ENCODE data around the gene EVI5. TPM values are rescaled to one million over a fixed set of nuclear protein-coding genes. Genes with fewer than 3 reads are reported as not detected.

EVI5 gene
- total and polyA plus RNA-seq, 12 donors = 4.6 to 46.2 (median 24.6) TPM

DNA sequence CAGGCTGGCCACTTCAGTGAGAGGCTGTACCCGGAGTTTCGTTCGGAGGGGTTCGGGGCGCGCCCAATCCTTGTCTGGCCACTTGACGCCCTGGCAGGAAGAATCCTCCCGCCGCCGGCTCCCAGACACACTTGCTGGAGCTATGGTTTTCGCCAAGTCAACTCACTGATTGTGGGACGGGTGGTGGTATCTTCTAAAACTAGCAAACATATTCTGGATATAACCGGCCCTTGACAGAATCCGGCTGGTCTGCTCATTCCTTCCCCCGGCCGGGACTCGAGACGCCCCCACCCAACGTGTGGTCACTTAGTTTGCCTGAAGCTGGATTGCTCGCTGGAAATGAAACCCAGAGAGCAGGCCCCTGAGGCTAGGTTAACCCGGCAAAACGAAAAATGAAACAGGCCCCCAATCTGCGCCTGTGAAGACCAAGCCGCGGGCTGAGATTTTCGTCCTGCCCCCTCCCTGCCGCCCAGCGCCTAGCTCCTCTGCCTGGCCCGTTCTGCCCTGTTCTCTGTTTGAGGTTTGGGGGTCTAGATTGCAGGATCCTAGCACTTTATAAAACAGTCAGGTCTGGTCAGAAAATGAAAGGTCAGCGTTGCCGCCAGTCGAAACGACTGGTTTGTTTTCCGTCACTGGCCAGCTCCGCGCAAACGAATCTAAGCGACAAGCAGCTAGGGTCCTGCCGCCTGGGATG, 302.8 kb downstream of the EVI5 start:
- DNase-seq = no peak
- ATAC-seq = no peak
- TF ChIP-seq, protein P1, sequence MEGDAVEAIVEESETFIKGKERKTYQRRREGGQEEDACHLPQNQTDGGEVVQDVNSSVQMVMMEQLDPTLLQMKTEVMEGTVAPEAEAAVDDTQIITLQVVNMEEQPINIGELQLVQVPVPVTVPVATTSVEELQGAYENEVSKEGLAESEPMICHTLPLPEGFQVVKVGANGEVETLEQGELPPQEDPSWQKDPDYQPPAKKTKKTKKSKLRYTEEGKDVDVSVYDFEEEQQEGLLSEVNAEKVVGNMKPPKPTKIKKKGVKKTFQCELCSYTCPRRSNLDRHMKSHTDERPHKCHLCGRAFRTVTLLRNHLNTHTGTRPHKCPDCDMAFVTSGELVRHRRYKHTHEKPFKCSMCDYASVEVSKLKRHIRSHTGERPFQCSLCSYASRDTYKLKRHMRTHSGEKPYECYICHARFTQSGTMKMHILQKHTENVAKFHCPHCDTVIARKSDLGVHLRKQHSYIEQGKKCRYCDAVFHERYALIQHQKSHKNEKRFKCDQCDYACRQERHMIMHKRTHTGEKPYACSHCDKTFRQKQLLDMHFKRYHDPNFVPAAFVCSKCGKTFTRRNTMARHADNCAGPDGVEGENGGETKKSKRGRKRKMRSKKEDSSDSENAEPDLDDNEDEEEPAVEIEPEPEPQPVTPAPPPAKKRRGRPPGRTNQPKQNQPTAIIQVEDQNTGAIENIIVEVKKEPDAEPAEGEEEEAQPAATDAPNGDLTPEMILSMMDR (IDR thresholded peaks at IDR 0.05) = no peak
- Histone ChIP-seq H3K9me3 (no peaks in the 10 kb centered on the region), H3K36me3 (no peaks in the 10 kb centered on the region), H3K4me3 (peak overlapping the region; percentile 20 to 70 (median 56)), H3K27me3 (peaks cover 45 to 92% (median 82%) of the 10 kb centered on the region in 7 donors), H3K27ac (peak overlapping the region in 1 of 10 donors; percentile 84), H3K4me1 (peaks cover 31 to 64% (median 60%) of the 10 kb centered on the region in 9 donors)
- intact Hi-C loops (cut with DNase I) = loop anchor here in 1 of 10 donors (10.0 kb wide), 1 partner anchor 103 kb away; no protein-coding TSS in a partner anchor
- 4% methylated on average over 39 of the region's 39 CpGs for WGBS, 2 donors

- intact Hi-C loops (cut with DNase I) = loop anchor here in 1 of 10 donors (10.0 kb wide), 1 partner anchor 103 kb away; no protein-coding TSS in a partner anchor
- H3K9me3 ChIP-seq = no peaks in the 10 kb centered on the region
- 14 to 18% methylated on average over 12 of the region's 12 CpGs for WGBS, 2 donors
These were observed 303.3 kb downstream of the EVI5 start for GRCh38 chr1:92481599-92481925.

DNA sequence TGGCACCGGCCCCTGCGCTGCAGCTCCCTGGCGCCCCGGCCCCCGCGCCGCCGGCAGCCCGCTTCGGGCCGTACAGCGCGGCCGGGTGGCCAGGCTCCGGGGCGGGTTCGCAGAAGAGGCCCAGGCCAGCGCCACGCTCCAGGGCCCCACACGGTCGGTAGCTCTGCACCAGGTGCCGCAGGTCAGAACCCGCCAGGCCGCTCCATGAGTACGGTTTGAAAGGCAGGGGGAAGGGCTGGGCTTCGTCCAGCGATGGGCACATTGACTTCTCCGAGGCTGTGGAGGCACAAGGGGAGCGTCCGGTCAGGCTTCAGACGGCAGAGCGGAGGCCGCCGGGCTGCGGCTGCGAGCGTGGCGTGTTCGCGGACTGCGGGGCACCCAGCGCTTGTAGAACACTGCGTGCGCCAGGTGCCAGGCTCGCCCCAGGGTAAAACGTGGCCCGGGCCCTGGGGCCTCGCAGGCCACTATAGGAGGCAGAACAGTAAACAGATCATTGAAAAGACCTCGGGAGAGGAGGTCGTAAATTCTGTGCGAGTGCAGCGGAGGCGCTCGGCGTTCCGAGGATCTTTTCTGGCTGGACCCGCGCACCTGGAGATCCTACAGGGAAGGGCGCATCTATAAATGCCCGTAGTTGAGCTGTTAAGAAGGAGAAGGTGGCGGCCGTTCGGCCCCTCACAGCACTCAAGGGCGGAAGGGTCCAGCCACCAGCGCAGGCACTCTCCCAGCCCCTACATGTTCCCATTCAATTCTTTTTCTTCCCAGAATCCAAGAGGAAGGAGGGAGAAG, 303.9 kb downstream of the EVI5 start:
- 8 to 15% methylated on average over 65 of the region's 65 CpGs for WGBS, 2 donors
- H3K27me3 ChIP-seq = peaks cover 45 to 81% (median 73%) of the 10 kb centered on the region in 7 donors
- intact Hi-C loops (cut with DNase I) = loop anchor here in 1 of 10 donors (10.0 kb wide), 1 partner anchor 104 kb away; no protein-coding TSS in a partner anchor
- H3K4me1 ChIP-seq = peaks cover 31 to 60% (median 53%) of the 10 kb centered on the region in 9 donors
- ATAC-seq (peak in 1 of 8 donors; percentile 14), DNase-seq (peak in 1 of 2 donors; percentile 16)
- H3K36me3 ChIP-seq = no peaks in the 10 kb centered on the region
- H3K9me3 ChIP-seq = no peaks in the 10 kb centered on the region
- no peak overlapping the region for H3K27ac ChIP-seq
- TF ChIP-seq, protein P1 (IDR thresholded peaks at IDR 0.05) = no peak
- H3K4me3 ChIP-seq = peak overlapping the region in 8 of 10 donors; percentile 2 to 70 (median 38)

More at GRCh38 chr1:92481599-92481925, 303.3 kb downstream of the EVI5 start:
- ATAC-seq (no peak), DNase-seq (no peak)
- Histone ChIP-seq H3K4me3 (peak overlapping the region in 7 of 10 donors; percentile 47 to 70 (median 58)), H3K27me3 (peaks cover 45 to 86% (median 78%) of the 10 kb centered on the region in 7 donors), H3K36me3 (no peaks in the 10 kb centered on the region), H3K27ac (no peak overlapping the region), H3K4me1 (peaks cover 31 to 63% (median 59%) of the 10 kb centered on the region in 9 donors)
- TF ChIP-seq, protein P1 (IDR thresholded peaks at IDR 0.05) = no peak

DNA sequence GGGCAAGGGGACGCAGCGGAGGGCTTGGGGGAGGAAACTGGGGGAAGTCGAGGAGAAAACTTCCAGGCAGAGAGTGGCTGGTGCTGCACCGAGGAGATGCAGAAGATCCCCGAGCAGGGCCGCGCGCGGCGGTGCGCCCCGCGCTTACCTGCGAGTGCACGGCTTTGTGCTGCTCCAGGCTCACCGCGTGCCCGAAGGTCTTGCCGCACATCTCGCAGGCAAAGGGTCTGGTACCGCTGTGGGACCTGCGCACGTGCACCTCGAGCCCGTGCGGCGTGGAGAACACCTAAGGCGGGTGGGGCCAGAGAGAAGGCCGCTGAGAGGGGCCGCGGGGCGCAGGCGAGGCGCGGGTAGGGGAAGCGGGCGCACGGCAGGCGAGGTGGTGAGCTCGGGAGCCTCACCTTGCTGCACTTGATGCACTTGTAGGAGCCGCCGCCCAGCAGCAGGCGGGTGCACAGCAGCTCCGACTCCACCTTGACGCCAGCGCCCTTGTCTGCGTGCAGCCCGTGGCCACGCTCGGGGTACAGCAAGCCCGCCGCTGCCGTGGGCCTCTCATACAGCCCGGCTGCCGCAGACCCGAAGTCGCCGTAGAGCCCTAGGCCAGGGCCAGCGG, 304.6 kb downstream of the EVI5 start:
- H3K9me3 ChIP-seq = no peaks in the 10 kb centered on the region
- TF ChIP-seq, protein P1 (IDR thresholded peaks at IDR 0.05) = no peak
- no peak overlapping the region for H3K27ac ChIP-seq
- peak overlapping the region in 7 of 10 donors; percentile 2 to 60 (median 18) for H3K4me3 ChIP-seq
- H3K36me3 ChIP-seq = no peaks in the 10 kb centered on the region
- DNase-seq = no peak
- ATAC-seq = no peak
- peaks cover 38 to 74% (median 66%) of the 10 kb centered on the region in 7 donors for H3K27me3 ChIP-seq
- H3K4me1 ChIP-seq = peaks cover 27 to 53% (median 46%) of the 10 kb centered on the region in 9 donors
- intact Hi-C loops (cut with DNase I) = loop anchor here in 1 of 10 donors (10.0 kb wide), 1 partner anchor 104 kb away; no protein-coding TSS in a partner anchor
- 17 to 20% methylated on average over 59 of the region's 59 CpGs for WGBS, 2 donors
